Prostate gland (tissue), 2 donors: ENCODE data around the gene ISOC2.

Source experiments
- CTCF ChIP-seq, 4 experiments: fragments of 200-600 bp in 2 of 4; fragments of 450-650 bp in 2 of 4; sonication (generic) in 2 of 4; IDR thresholded peaks; 1 replicate in 3 of 4; 2 replicates in 1 of 4; pipeline ENCODE4 v1.5.1; 2016 to 2019; ENCODE audit warnings: antibody characterized with exemption in 4 of 4, mild to moderate bottlenecking in 2 of 4, moderate library complexity in 2 of 4
- POLR2A ChIP-seq: fragments of 450-650 bp; IDR thresholded peaks from one replicate; pipeline ENCODE4 v1.6.1; 2016; ENCODE audit warnings: antibody characterized with exemption, mild to moderate bottlenecking
- POLR2AphosphoS5 ChIP-seq: sonication (generic); formaldehyde crosslinking; IDR thresholded peaks from one replicate; pipeline ENCODE4 v1.6.1; 2017; ENCODE audit warnings: antibody characterized with exemption

- TF ChIP-seq CTCF (IDR thresholded peaks at IDR 0.05) (no peak), POLR2AphosphoS5 (no peak), POLR2A (no peak)
Measured at GRCh38 chr19:55474269-55475265, 13.1 kb upstream of the ISOC2 start.
